Natural killer cell (primary cell): ENCODE data around the gene KTI12. TPM values are rescaled to one million over a fixed set of nuclear protein-coding genes. Genes with fewer than 3 reads are reported as not detected.
"Not testable (repeated sequence)": the region's sequence is repeated elsewhere in the genome, so short reads cannot be mapped to it uniquely, and the experiment has no call there.

ENCODE experiments used
- ATAC-seq, 3 donors: fragments of 150-1000 bp in 2 of 3; fragments of 200-7000 bp in 1 of 3; cut with Tn5 transposase; 1 replicate in 1 of 3; 2 replicates in 2 of 3; pipeline ENCODE4 v1.10.0; 2021; ENCODE audit warnings: mild to moderate bottlenecking in 2 of 3, moderate library complexity in 2 of 3
- DNase-seq, 2 donors: peaks; one replicate each; pipeline versions ENCODE4 v3.0.0 to v3.0.0-alpha.2; 2013 to 2021; ENCODE audit warnings: mixed read lengths in 1 of 2
- H3K27ac ChIP-seq: one replicate; pipeline ENCODE4 v1.5.1; 2013; ENCODE audit warnings: mild to moderate bottlenecking, low read length
- H3K27me3 ChIP-seq: one replicate; pipeline ENCODE4 v1.6.1; 2013; ENCODE audit warnings: low read length; ENCODE audit not compliant: control insufficient read depth, insufficient read depth
- H3K36me3 ChIP-seq: one replicate; pipeline ENCODE4 v1.6.1; 2013; ENCODE audit warnings: low read length; ENCODE audit not compliant: control insufficient read depth, insufficient read depth
- H3K4me1 ChIP-seq: one replicate; pipeline ENCODE4 v1.6.1; 2013; ENCODE audit warnings: low read length; ENCODE audit not compliant: control insufficient read depth, insufficient read depth
- H3K4me3 ChIP-seq: one replicate; pipeline ENCODE4 v1.5.1; 2013; ENCODE audit warnings: low read length
- H3K9me3 ChIP-seq: one replicate; pipeline ENCODE4 v1.6.1; 2013; ENCODE audit warnings: low read length; ENCODE audit not compliant: control insufficient read depth, insufficient read depth
- H3K27ac Mint-ChIP-seq, 2 donors: one replicate each; pipeline ENCODE4 v1.8.0; 2022; ENCODE audit warnings: mild to moderate bottlenecking in 2 of 2, mixed read lengths in 2 of 2, moderate library complexity in 1 of 2
- H3K27me3 Mint-ChIP-seq, 2 donors: one replicate each; pipeline ENCODE4 v1.8.0; 2022; ENCODE audit warnings: low read depth in 2 of 2, mixed read lengths in 2 of 2
- H3K36me3 Mint-ChIP-seq: one replicate; pipeline ENCODE4 v1.8.0; 2022; ENCODE audit warnings: mixed read lengths
- H3K4me1 Mint-ChIP-seq, 2 donors: one replicate each; pipeline ENCODE4 v1.8.0; 2022; ENCODE audit warnings: mixed read lengths in 2 of 2
- H3K4me3 Mint-ChIP-seq: one replicate; pipeline ENCODE4 v1.8.0; 2022; ENCODE audit warnings: mild to moderate bottlenecking, moderate library complexity, mixed read lengths
- H3K9me3 Mint-ChIP-seq, 2 donors: one replicate each; pipeline ENCODE4 v1.8.0; 2022; ENCODE audit warnings: mixed read lengths in 2 of 2
- CTCF ChIP-seq: fragments of 200-600 bp; IDR thresholded peaks from one replicate; pipeline ENCODE4 v1.8.0; 2022; ENCODE audit warnings: antibody characterized with exemption
- WGBS: methylation state at CpG from one replicate; pipeline ENCODE4 v1.1.7; 2013; ENCODE audit warnings: missing lambda C conversion rate; ENCODE audit not compliant: insufficient coverage; 5-methylcytosine and 5-hydroxymethylcytosine counted together
- intact Hi-C: fragments of 100-400 bp; cut with micrococcal nuclease; formaldehyde crosslinking; loops from one replicate; pipeline ENCODE4 v1.14.2; 2022
- total RNA-seq, 4 donors: library from RNA; stranded (reverse); fragments of 120-200 nt in 1 of 4; gene quantifications; one replicate each; pipeline versions ENCODE4 v1.2.3 to v1.2.4, GENCODE V29; 2013 to 2022

KTI12 gene
- total RNA-seq, 3 donors from 2014 or later (not counting 1 experiment from before 2014, with no cell fraction given), result 12.6 to 13.8 (median 13.2) TPM

GRCh38 chr1:52055066-52055865, 21.7 kb upstream of the KTI12 start, which contains the start of gene TXNDC12:
Gene TXNDC12, minus strand, starts transcription at chr1:52055191. Its CDS starts 95 bp downstream, at chr1:52055096.
- Mint-ChIP-seq H3K36me3 (no peaks in the 10 kb centered on the region), H3K4me1 (peaks cover 57 to 58% of the 10 kb centered on the region in 2 donors), H3K9me3 (no peaks in the 10 kb centered on the region), H3K4me3 (peak within 1 kb of the TSS; percentile 92), H3K27ac (peak within 1 kb of the TSS; percentile 92 to 95), H3K27me3 (no peaks in the 10 kb centered on the region)
- WGBS, result 0% methylated on average over 40 of the region's 45 CpGs
- Histone ChIP-seq H3K4me1 (peaks cover 12% of the 10 kb centered on the region), H3K27ac (peak within 1 kb of the TSS; percentile 85), H3K36me3 (peaks cover 6% of the 10 kb centered on the region), H3K27me3 (no peaks in the 10 kb centered on the region), H3K4me3 (peak within 1 kb of the TSS; percentile 93), H3K9me3 (no peaks in the 10 kb centered on the region)
- TF ChIP-seq CTCF, result no peak
- intact Hi-C loops, result no loop called here
- DNase-seq, result peak; percentile 33 to 80
- ATAC-seq, result peak; percentile 12 to 40 (median 14)

DNA sequence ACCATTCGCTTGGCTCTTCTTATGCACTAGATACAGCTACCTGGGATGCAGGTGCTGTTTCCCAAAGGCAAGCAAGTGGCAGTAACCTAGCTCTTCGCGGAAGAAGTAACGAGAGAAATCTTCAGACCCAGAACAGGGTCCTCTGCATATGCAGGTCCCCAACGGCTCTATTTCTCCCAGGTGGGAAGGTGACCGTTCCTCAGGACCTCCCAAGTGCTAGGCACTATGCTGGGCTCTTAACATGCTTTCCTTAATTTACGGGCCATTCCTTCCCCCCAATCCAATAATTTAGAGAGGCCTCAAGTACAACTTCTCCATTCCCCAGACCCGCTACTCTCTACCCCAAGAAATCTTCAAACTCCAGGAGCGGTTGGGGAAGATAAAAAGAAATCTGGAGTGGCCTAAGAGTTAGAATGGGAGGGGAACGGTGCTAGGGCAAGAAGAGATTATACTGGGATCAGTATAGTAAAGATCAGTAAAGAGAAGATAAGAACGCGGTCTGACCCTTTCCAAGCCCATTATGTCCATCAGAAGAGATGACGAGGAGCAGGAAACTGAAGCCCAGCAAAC, 21.0 kb upstream of the KTI12 start:
- peak overlapping the region; percentile 85 for H3K27ac ChIP-seq
- no peaks in the 10 kb centered on the region for H3K9me3 Mint-ChIP-seq
- no peaks in the 10 kb centered on the region for H3K36me3 Mint-ChIP-seq
- intact Hi-C loops, result no loop called here
- ATAC-seq (no peak), DNase-seq (peak in 1 of 2 donors; percentile 11)
- H3K4me1 Mint-ChIP-seq, result peaks cover 57 to 61% of the 10 kb centered on the region in 2 donors
- H3K4me3 Mint-ChIP-seq, result peak overlapping the region; percentile 92
- peaks cover 2% of the 10 kb centered on the region for H3K36me3 ChIP-seq
- no peak for TF ChIP-seq CTCF
- H3K9me3 ChIP-seq, result no peaks in the 10 kb centered on the region
- 8% methylated on average over 12 of the region's 13 CpGs for WGBS
- peak overlapping the region; percentile 92 to 95 for H3K27ac Mint-ChIP-seq
- H3K4me3 ChIP-seq, result peak overlapping the region; percentile 93
- H3K4me1 ChIP-seq, result peaks cover 12% of the 10 kb centered on the region
- no peaks in the 10 kb centered on the region for H3K27me3 Mint-ChIP-seq
- no peaks in the 10 kb centered on the region for H3K27me3 ChIP-seq

DNA sequence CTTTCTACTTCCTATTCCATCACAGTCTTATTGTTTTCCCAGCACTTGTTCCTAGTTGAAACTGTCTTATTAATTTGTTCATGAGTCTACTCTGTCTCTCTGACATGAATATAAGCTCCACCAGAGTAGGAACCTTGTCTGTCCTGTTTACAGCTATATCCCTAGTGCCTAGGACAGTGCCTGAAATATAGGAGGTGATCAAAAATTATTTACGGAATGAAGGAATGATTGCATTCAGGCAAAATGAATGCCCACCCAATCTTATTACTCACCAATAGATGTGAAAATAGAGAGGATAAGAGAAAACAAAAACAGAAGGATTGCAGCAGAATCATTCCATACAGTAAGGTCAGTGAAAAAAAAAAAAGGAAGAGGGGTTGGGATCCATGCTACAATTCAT, 20.3 kb upstream of the KTI12 start:
- TF ChIP-seq CTCF, result no peak
- Mint-ChIP-seq H3K4me1 (peaks cover 51 to 56% of the 10 kb centered on the region in 2 donors), H3K9me3 (no peaks in the 10 kb centered on the region), H3K4me3 (peak overlapping the region; percentile 92), H3K36me3 (no peaks in the 10 kb centered on the region), H3K27ac (peak overlapping the region; percentile 92 to 95), H3K27me3 (no peaks in the 10 kb centered on the region)
- peaks cover 2% of the 10 kb centered on the region for H3K36me3 ChIP-seq
- peaks cover 12% of the 10 kb centered on the region for H3K4me1 ChIP-seq
- no peak overlapping the region for H3K4me3 ChIP-seq
- intact Hi-C loops, result no loop called here
- no peak overlapping the region for H3K27ac ChIP-seq
- no peak for ATAC-seq
- DNase-seq, result no peak
- H3K9me3 ChIP-seq, result no peaks in the 10 kb centered on the region
- no CpG with 5 or more reads among the region's 1 CpG for WGBS
- H3K27me3 ChIP-seq, result no peaks in the 10 kb centered on the region

DNA sequence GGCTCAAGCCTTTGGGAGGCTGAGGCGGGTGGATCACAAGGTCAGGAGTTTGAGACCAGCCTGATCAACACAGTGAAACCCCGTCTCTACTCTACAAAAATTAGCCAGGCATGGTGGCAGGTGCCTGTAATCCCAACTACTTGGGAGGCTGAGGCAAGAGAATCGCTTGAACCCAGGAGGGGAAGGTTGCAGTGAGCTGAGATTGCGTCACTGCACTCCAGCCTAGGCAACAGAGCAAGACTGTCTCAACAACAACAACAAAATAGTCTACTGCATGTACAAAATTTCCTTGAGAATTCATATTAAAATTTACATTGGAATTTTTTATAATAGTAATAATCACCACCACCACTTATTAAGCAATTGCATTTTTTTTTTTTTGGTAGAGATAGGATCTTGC, 15.7 kb upstream of the KTI12 start:
- intact Hi-C loops, DNase-seq, H3K27ac ChIP-seq, H3K4me1 ChIP-seq, H3K27me3 ChIP-seq, H3K36me3 ChIP-seq, H3K27me3 Mint-ChIP-seq, H3K4me3 Mint-ChIP-seq, H3K9me3 Mint-ChIP-seq, H3K4me3 ChIP-seq, ATAC-seq, H3K9me3 ChIP-seq, H3K36me3 Mint-ChIP-seq, H3K27ac Mint-ChIP-seq: not testable (repeated sequence)
- H3K4me1 Mint-ChIP-seq, result peaks cover 20 to 35% of the 10 kb centered on the region in 2 donors
- 96% methylated on average over 3 of the region's 4 CpGs for WGBS

- H3K27me3 ChIP-seq, H3K27ac Mint-ChIP-seq, H3K9me3 Mint-ChIP-seq, H3K27me3 Mint-ChIP-seq, DNase-seq, intact Hi-C loops, H3K36me3 Mint-ChIP-seq, ATAC-seq, H3K4me1 ChIP-seq, H3K9me3 ChIP-seq, H3K27ac ChIP-seq, H3K4me3 Mint-ChIP-seq, H3K4me3 ChIP-seq: not testable (repeated sequence)
- peaks cover 10% of the 10 kb centered on the region for H3K36me3 ChIP-seq
- H3K4me1 Mint-ChIP-seq, result peaks cover 5 to 29% of the 10 kb centered on the region in 2 donors
- WGBS, result 100% methylated on average over 2 of the region's 4 CpGs
Measured at GRCh38 chr1:52045666-52046195, 12.1 kb upstream of the KTI12 start.
